Stomach (tissue), 4 donors: ENCODE results near the gene SC5D.

Source experiments
- EP300 ChIP-seq: sonication (generic); formaldehyde crosslinking; IDR thresholded peaks from one replicate; pipeline ENCODE4 v1.6.1; 2017; ENCODE audit warnings: antibody characterized with exemption
- POLR2A ChIP-seq, 4 donors: fragments of 450-650 bp; IDR thresholded peaks; one replicate each; pipeline ENCODE4 v1.6.1; 2016; ENCODE audit warnings: antibody characterized with exemption in 4 of 4, control low read depth in 2 of 4, mild to moderate bottlenecking in 1 of 4, moderate library complexity in 1 of 4
- POLR2AphosphoS5 ChIP-seq, 3 donors: sonication (generic); formaldehyde crosslinking; IDR thresholded peaks; one replicate each; pipeline ENCODE4 v1.6.1; 2016; ENCODE audit warnings: antibody characterized with exemption in 3 of 3
- TF ChIP-seq, protein P1 (sequence below), 7 experiments: fragments of 450-650 bp in 4 of 7; fragments of 200-600 bp in 3 of 7; sonication (generic) in 3 of 7; IDR thresholded peaks; one replicate each; pipeline ENCODE4 v1.5.1; 2016 to 2019; ENCODE audit warnings: antibody characterized with exemption in 7 of 7, control low read depth in 2 of 7, mild to moderate bottlenecking in 1 of 7

- TF ChIP-seq EP300 = no peak
- TF ChIP-seq POLR2AphosphoS5 (IDR thresholded peaks at IDR 0.05) = no peak
- TF ChIP-seq, protein P1, sequence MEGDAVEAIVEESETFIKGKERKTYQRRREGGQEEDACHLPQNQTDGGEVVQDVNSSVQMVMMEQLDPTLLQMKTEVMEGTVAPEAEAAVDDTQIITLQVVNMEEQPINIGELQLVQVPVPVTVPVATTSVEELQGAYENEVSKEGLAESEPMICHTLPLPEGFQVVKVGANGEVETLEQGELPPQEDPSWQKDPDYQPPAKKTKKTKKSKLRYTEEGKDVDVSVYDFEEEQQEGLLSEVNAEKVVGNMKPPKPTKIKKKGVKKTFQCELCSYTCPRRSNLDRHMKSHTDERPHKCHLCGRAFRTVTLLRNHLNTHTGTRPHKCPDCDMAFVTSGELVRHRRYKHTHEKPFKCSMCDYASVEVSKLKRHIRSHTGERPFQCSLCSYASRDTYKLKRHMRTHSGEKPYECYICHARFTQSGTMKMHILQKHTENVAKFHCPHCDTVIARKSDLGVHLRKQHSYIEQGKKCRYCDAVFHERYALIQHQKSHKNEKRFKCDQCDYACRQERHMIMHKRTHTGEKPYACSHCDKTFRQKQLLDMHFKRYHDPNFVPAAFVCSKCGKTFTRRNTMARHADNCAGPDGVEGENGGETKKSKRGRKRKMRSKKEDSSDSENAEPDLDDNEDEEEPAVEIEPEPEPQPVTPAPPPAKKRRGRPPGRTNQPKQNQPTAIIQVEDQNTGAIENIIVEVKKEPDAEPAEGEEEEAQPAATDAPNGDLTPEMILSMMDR (IDR thresholded peaks at IDR 0.05) = no peak
- no peak for TF ChIP-seq POLR2A (IDR thresholded peaks at IDR 0.05)
Observed at GRCh38 chr11:121253951-121254350, 38.6 kb upstream of the SC5D start.
